H7 (cell line): ENCODE measurements around the gene VIPAS39. TPM values are rescaled to one million over a fixed set of nuclear protein-coding genes. Genes with fewer than 3 reads are reported as not detected.

Source experiments
- DNase-seq: peaks from one replicate; pipeline ENCODE4 v3.0.0; 2012
- H3K27me3 ChIP-seq: 2 replicates; pipeline ENCODE4 v1.6.0; 2011; ENCODE audit warnings: mild to moderate bottlenecking, low read length; ENCODE audit not compliant: control insufficient read depth, insufficient read depth
- H3K36me3 ChIP-seq: replicated peaks from 2 replicates; pipeline ENCODE4 v1.5.1; 2011; ENCODE audit warnings: low read length; ENCODE audit not compliant: control insufficient read depth, insufficient read depth
- H3K4me3 ChIP-seq: 2 replicates; pipeline ENCODE4 v1.5.1; 2011; ENCODE audit warnings: low read depth, mild to moderate bottlenecking, control low read depth, low read length, moderate library complexity; ENCODE audit not compliant: insufficient read depth
- total RNA-seq: library from RNA; depleted of rRNA; stranded (reverse); fragments of >200 nt; shearing (Covaris generic); gene quantifications from 2 replicates; pipeline ENCODE4 v1.2.3, GENCODE V29; 2014

VIPAS39 gene
- total RNA-seq, 1 experiment from 2014 or later: 25.4 TPM

- Histone ChIP-seq H3K27me3 (no peaks in the 10 kb centered on the region), H3K36me3 (no peaks in the 10 kb centered on the region), H3K4me3 (no peak overlapping the region)
- DNase-seq: no peak
These were observed 25.0 kb upstream of the VIPAS39 start for GRCh38 chr14:77482422-77482821.

- Histone ChIP-seq H3K27me3 (no peaks in the 10 kb centered on the region), H3K36me3 (no peaks in the 10 kb centered on the region), H3K4me3 (no peak overlapping the region)
- DNase-seq: no peak
These were observed 21.4 kb upstream of the VIPAS39 start for GRCh38 chr14:77478796-77479195.

- DNase-seq: no peak
- Histone ChIP-seq H3K36me3 (no peaks in the 10 kb centered on the region), H3K4me3 (no peak overlapping the region), H3K27me3 (no peaks in the 10 kb centered on the region)
These were observed 20.6 kb upstream of the VIPAS39 start for GRCh38 chr14:77478029-77478428.

- Histone ChIP-seq H3K4me3 (no peak overlapping the region), H3K27me3 (no peaks in the 10 kb centered on the region), H3K36me3 (no peaks in the 10 kb centered on the region)
- peak; percentile 62 for DNase-seq
These were observed 18.2 kb upstream of the VIPAS39 start for GRCh38 chr14:77475432-77476115.

GRCh38 chr14:77474479-77475177 is 17.2 kb upstream of the VIPAS39 start:
- Histone ChIP-seq H3K4me3 (no peak overlapping the region), H3K36me3 (no peaks in the 10 kb centered on the region), H3K27me3 (no peaks in the 10 kb centered on the region)
- no peak for DNase-seq

GRCh38 chr14:77473921-77474320 is 16.5 kb upstream of the VIPAS39 start:
- Histone ChIP-seq H3K36me3 (peaks cover 2% of the 10 kb centered on the region), H3K27me3 (no peaks in the 10 kb centered on the region), H3K4me3 (no peak overlapping the region)
- no peak for DNase-seq

GRCh38 chr14:77470224-77470870 is 12.9 kb upstream of the VIPAS39 start:
- Histone ChIP-seq H3K36me3 (peaks cover 14% of the 10 kb centered on the region), H3K4me3 (no peak overlapping the region), H3K27me3 (no peaks in the 10 kb centered on the region)
- DNase-seq: no peak

- no peak for DNase-seq
- Histone ChIP-seq H3K36me3 (peaks cover 22% of the 10 kb centered on the region), H3K27me3 (no peaks in the 10 kb centered on the region), H3K4me3 (no peak overlapping the region)
These were observed 12.1 kb upstream of the VIPAS39 start for GRCh38 chr14:77469539-77469938.

- Histone ChIP-seq H3K36me3 (peaks cover 25% of the 10 kb centered on the region), H3K27me3 (no peaks in the 10 kb centered on the region), H3K4me3 (no peak overlapping the region)
- DNase-seq: no peak
These were observed 11.7 kb upstream of the VIPAS39 start for GRCh38 chr14:77469067-77469505.

GRCh38 chr14:77467801-77468200 is 10.4 kb upstream of the VIPAS39 start:
- DNase-seq: no peak
- peaks cover 32% of the 10 kb centered on the region for H3K36me3 ChIP-seq
- no peak overlapping the region for H3K4me3 ChIP-seq
- no peaks in the 10 kb centered on the region for H3K27me3 ChIP-seq

GRCh38 chr14:77459072-77459723 is 1.8 kb upstream of the VIPAS39 start:
- Histone ChIP-seq H3K4me3 (peak overlapping the region; percentile 73), H3K27me3 (no peaks in the 10 kb centered on the region), H3K36me3 (peaks cover 32% of the 10 kb centered on the region)
- DNase-seq: peak; percentile 75

- DNase-seq: peak; percentile 67
- H3K4me3 ChIP-seq: peak overlapping the region; percentile 73
- H3K36me3 ChIP-seq: peaks cover 27% of the 10 kb centered on the region
- H3K27me3 ChIP-seq: no peaks in the 10 kb centered on the region
These were observed 999 bp upstream of the VIPAS39 start for GRCh38 chr14:77458249-77458950.

GRCh38 chr14:77457115-77457521 is 283 bp downstream of the VIPAS39 start:
- H3K36me3 ChIP-seq: peaks cover 17% of the 10 kb centered on the region
- H3K4me3 ChIP-seq: peak overlapping the region; percentile 73
- no peak for DNase-seq
- H3K27me3 ChIP-seq: no peaks in the 10 kb centered on the region

- Histone ChIP-seq H3K36me3 (peaks cover 10% of the 10 kb centered on the region), H3K27me3 (no peaks in the 10 kb centered on the region), H3K4me3 (no peak overlapping the region)
- DNase-seq: no peak
These were observed 1.3 kb downstream of the VIPAS39 start for GRCh38 chr14:77455966-77456640.
